ENCODE measurements around the gene CLASRP.

GRCh38 chr19:45114116-45114515, 75.3 kb downstream of the CLASRP start:
- TF ChIP-seq CTCF (IDR thresholded peaks at IDR 0.05) (no peak), POLR2A (IDR thresholded peaks at IDR 0.05) (no peak)
